HepG2 (cell line): ENCODE results near the gene CNNM4. TPM values are rescaled to one million over a fixed set of nuclear protein-coding genes. Genes with fewer than 3 reads are reported as not detected.

Source experiments
- CHD2 ChIP-seq: IDR thresholded peaks from 2 replicates; pipeline ENCODE4 v1.6.1; 2011; ENCODE audit warnings: low read depth, low read length, improper control_type of control experiment
- GLI4 ChIP-seq: sonication (generic); formaldehyde crosslinking; IDR thresholded peaks from 2 replicates; pipeline ENCODE4 v1.5.1; 2020; ENCODE audit warnings: missing genetic modification reagents, mild to moderate bottlenecking, moderate library complexity, borderline replicate concordance
- HMG20A ChIP-seq: IDR thresholded peaks from 2 replicates; pipeline ENCODE4 v1.6.1; 2016; ENCODE audit warnings: borderline replicate concordance
- NCOR1 ChIP-seq: fragments of 200-600 bp; sonication (generic); IDR thresholded peaks from 2 replicates; pipeline ENCODE4 v1.7.0; 2017; ENCODE audit warnings: antibody characterized with exemption, low read length, borderline replicate concordance
- PRDM4 ChIP-seq: sonication (generic); formaldehyde crosslinking; IDR thresholded peaks from 2 replicates; pipeline ENCODE4 v1.9.0; 2021; ENCODE audit warnings: missing genetic modification reagents, borderline replicate concordance
- RNF219 ChIP-seq: sonication (generic); formaldehyde crosslinking; IDR thresholded peaks from 2 replicates; pipeline ENCODE4 v1.5.0; 2020; ENCODE audit warnings: mild to moderate bottlenecking, missing genetic modification reagents
- ZEB1 ChIP-seq: IDR thresholded peaks from 2 replicates; pipeline ENCODE4 v1.6.1; 2012; ENCODE audit warnings: mild to moderate bottlenecking, low read depth, inconsistent platforms; ENCODE audit not compliant: insufficient replicate concordance
- ZMYM2 ChIP-seq: sonication (generic); formaldehyde crosslinking; IDR thresholded peaks from 2 replicates; pipeline ENCODE4 v1.8.0; 2022; ENCODE audit warnings: mild to moderate bottlenecking, missing genetic modification reagents
- ZNF10 ChIP-seq: sonication (generic); formaldehyde crosslinking; IDR thresholded peaks from 2 replicates; pipeline ENCODE4 v1.4.0; 2020; ENCODE audit warnings: mild to moderate bottlenecking, low read depth, missing genetic modification reagents, borderline replicate concordance
- ZNF234 ChIP-seq: sonication (generic); formaldehyde crosslinking; conservative IDR thresholded peaks from 2 replicates; pipeline ENCODE4 v1.5.1; 2020; ENCODE audit warnings: mild to moderate bottlenecking, missing genetic modification reagents
- ZNF407 ChIP-seq: sonication (generic); formaldehyde crosslinking; IDR thresholded peaks from one replicate; pipeline ENCODE4 v1.5.1; 2020; ENCODE audit warnings: mild to moderate bottlenecking, missing genetic modification reagents; ENCODE audit errors: not compliant biosample characterization
- ZNF556 ChIP-seq: sonication (generic); formaldehyde crosslinking; IDR thresholded peaks from 2 replicates; pipeline ENCODE4 v1.4.0; 2020; ENCODE audit warnings: mild to moderate bottlenecking, missing genetic modification reagents, borderline replicate concordance
- ZNF580 ChIP-seq: IDR thresholded peaks from 2 replicates; pipeline ENCODE4 v1.6.1; 2016; ENCODE audit warnings: low read depth, borderline replicate concordance
- ZNF605 ChIP-seq: sonication (generic); formaldehyde crosslinking; IDR thresholded peaks from 2 replicates; pipeline ENCODE4 v1.8.0; 2022; ENCODE audit warnings: mild to moderate bottlenecking, missing genetic modification reagents
- ZNF607 ChIP-seq: sonication (generic); formaldehyde crosslinking; IDR thresholded peaks from 2 replicates; pipeline ENCODE4 v1.5.1; 2020; ENCODE audit warnings: missing genetic modification reagents, mild to moderate bottlenecking, borderline replicate concordance
- polyA plus RNA-seq, 8 experiments: library from polyadenylated mRNA; depleted of rRNA in 3 of 8; stranded (reverse) in 7 of 8; unstranded in 1 of 8; fragments of >200 nt; fragmentation: Illumina TruSeq in 4 of 8; extraction: Trizol in 4 of 8; gene quantifications; 2 replicates each; pipeline versions ENCODE4 v1.2.1 to v1.2.3, GENCODE V29; 2011 to 2016; ENCODE audit warnings: low read depth in 4 of 8, missing spikeins in 1 of 8, mixed read lengths in 1 of 8; ENCODE audit not compliant: insufficient read depth in 1 of 8
- total RNA-seq, 5 experiments: library from RNA; depleted of rRNA; stranded (reverse); fragments of >200 nt; fragmentation: Illumina TruSeq; extraction: Trizol; gene quantifications; 2 replicates each; pipeline ENCODE4 v1.2.3, GENCODE V29; 2016; ENCODE audit warnings: low read depth in 1 of 5

Gene CNNM4
- total and polyA plus RNA-seq, 2 of the 13 experiments (the other 11 are each of a cell fraction or from before 2014, with no cell fraction given) = 5.9 to 8.4 TPM

GRCh38 chr2:96857667-96858372 is 97.1 kb downstream of the CNNM4 start, which contains the start of gene ANKRD39 (continued):
- TF ChIP-seq ZNF580 (CRISPR knock-in tag) (peak; percentile 71), NCOR1 (no peak), PRDM4 (no peak; the same call in 1 of the 2 replicates), ZNF556 (peak; percentile 89), ZNF10 (no peak), HMG20A (no peak), RNF219 (CRISPR knock-in tag) (no peak), ZEB1 (no peak), GLI4 (CRISPR knock-in tag) (peak; percentile 93; the same call in 1 of the 2 replicates), ZNF234 (no peak), ZNF607 (CRISPR knock-in tag) (peak; percentile 98), ZNF605 (CRISPR knock-in tag) (peak; percentile 76), ZMYM2 (CRISPR knock-in tag) (no peak), CHD2 (peak; percentile 74; the same call in 1 of the 2 replicates), ZNF407 (CRISPR knock-in tag) (peak; percentile 70)
